ENCODE data around the gene BCO1.
A peak's percentile ranks its signal among the peaks of the same experiment; 100 is the strongest.

The BCO1 gene

GRCh38 chr16:81232740-81233367, 5.6 kb upstream of the BCO1 start:
- no peak for DNase-seq

- DNase-seq = no peak
Observed at GRCh38 chr16:81237282-81237681, 1.2 kb upstream of the BCO1 start.

- no peak for DNase-seq
Observed at GRCh38 chr16:81237942-81238295, 570 bp upstream of the BCO1 start.

GRCh38 chr16:81239367-81240121, 1.1 kb downstream of the BCO1 start:
- no peak for DNase-seq

- DNase-seq = no peak
Observed at GRCh38 chr16:81241706-81242105, 3.2 kb downstream of the BCO1 start.

GRCh38 chr16:81242977-81243618, 4.6 kb downstream of the BCO1 start:
- DNase-seq = no peak

GRCh38 chr16:81243942-81244341, 5.5 kb downstream of the BCO1 start:
- no peak for DNase-seq

GRCh38 chr16:81251871-81252270, 13.4 kb downstream of the BCO1 start:
- no peak for DNase-seq

- DNase-seq = no peak
Observed at GRCh38 chr16:81253141-81253540, 14.7 kb downstream of the BCO1 start.

- DNase-seq = no peak
Observed at GRCh38 chr16:81254922-81255526, 16.5 kb downstream of the BCO1 start.

GRCh38 chr16:81259916-81260315, 21.4 kb downstream of the BCO1 start:
- DNase-seq = no peak

- DNase-seq = peak; percentile 29 to 46
Observed at GRCh38 chr16:81261049-81261648, 22.7 kb downstream of the BCO1 start.

GRCh38 chr16:81263470-81264220, 25.2 kb downstream of the BCO1 start:
- DNase-seq = no peak

- DNase-seq = no peak
Observed at GRCh38 chr16:81264386-81264785, 25.9 kb downstream of the BCO1 start.

GRCh38 chr16:81265052-81265451, 26.6 kb downstream of the BCO1 start:
- DNase-seq = no peak

GRCh38 chr16:81265658-81266451, 27.4 kb downstream of the BCO1 start:
- DNase-seq = no peak

GRCh38 chr16:81266680-81267095, 28.2 kb downstream of the BCO1 start:
- peak; percentile 16 to 31 for DNase-seq

GRCh38 chr16:81268509-81268908, 30.0 kb downstream of the BCO1 start:
- no peak for DNase-seq

GRCh38 chr16:81273223-81273950, 34.9 kb downstream of the BCO1 start:
- DNase-seq = no peak

GRCh38 chr16:81275064-81275532, 36.6 kb downstream of the BCO1 start:
- DNase-seq = no peak

- no peak for DNase-seq
Observed at GRCh38 chr16:81275795-81276194, 37.3 kb downstream of the BCO1 start.

Data from activated CD4-positive, alpha-beta T cell treated with anti-CD3 and anti-CD28 coated beads, Interleukin-2, amount 50 U/mL, for 48 hours (primary cell).